ENCODE data around the gene SNX22.

GRCh38 chr15:64161688-64162477 lies 10.4 kb downstream of the SNX22 start:
- TF ChIP-seq CREB3L1 (IDR thresholded peaks at IDR 0.05; ENCODE audit: borderline replicate concordance, low read depth) (no peak), ZNF639 (CRISPR knock-in tag; conservative IDR thresholded peaks at IDR 0.05 in 1 of 2, IDR thresholded peaks at IDR 0.05 in 1 of 2) (no peak), LEF1 (IDR thresholded peaks at IDR 0.05) (no peak), STAT5B (CRISPR knock-in tag; IDR thresholded peaks at IDR 0.05) (no peak), NBN (IDR thresholded peaks at IDR 0.05; ENCODE audit: low read depth) (no peak), CGGBP1 (CRISPR knock-in tag; IDR thresholded peaks at IDR 0.05) (no peak)

Data from K562 (cell line).